Sigmoid colon (tissue), 7 donors: ENCODE measurements around the gene LIPG. TPM values are rescaled to one million over a fixed set of nuclear protein-coding genes. Genes with fewer than 3 reads are reported as not detected.

Experiments used
- DNase-seq: peaks from one replicate; pipeline ENCODE4 v3.0.0-alpha.2; 2019
- H3K27ac ChIP-seq, 4 donors: fragments of 200-600 bp; sonication (generic); one replicate each; pipeline ENCODE4 v1.5.1; 2016 to 2019; ENCODE audit warnings: mild to moderate bottlenecking in 1 of 4
- H3K27me3 ChIP-seq, 3 donors: fragments of 200-600 bp; sonication (generic); one replicate each; pipeline ENCODE4 v1.5.1; 2019; ENCODE audit warnings: mild to moderate bottlenecking in 1 of 3
- H3K36me3 ChIP-seq, 4 donors: fragments of 200-600 bp; sonication (generic); one replicate each; pipeline ENCODE4 v1.5.1; 2016 to 2019
- H3K4me1 ChIP-seq, 4 donors: fragments of 200-600 bp; sonication (generic); one replicate each; pipeline ENCODE4 v1.5.1; 2017 to 2019
- H3K4me3 ChIP-seq, 4 donors: fragments of 200-600 bp; sonication (generic); one replicate each; pipeline ENCODE4 v1.5.1; 2017 to 2019; ENCODE audit warnings: mild to moderate bottlenecking in 2 of 4, moderate library complexity in 1 of 4
- H3K9me3 ChIP-seq, 4 donors: fragments of 200-600 bp in 3 of 4; sonication (generic) in 3 of 4; one replicate each; pipeline versions ENCODE4 v1.5.1 to v1.6.1; 2013 to 2019
- EP300 ChIP-seq, 4 donors: sonication (generic); formaldehyde crosslinking; IDR thresholded peaks; one replicate each; pipeline ENCODE4 v1.6.1; 2017; ENCODE audit warnings: antibody characterized with exemption in 4 of 4
- POLR2A ChIP-seq, 2 donors: fragments of 450-650 bp; IDR thresholded peaks; one replicate each; pipeline ENCODE4 v1.6.1; 2016; ENCODE audit warnings: antibody characterized with exemption in 2 of 2, mild to moderate bottlenecking in 2 of 2, moderate library complexity in 2 of 2
- POLR2AphosphoS5 ChIP-seq, 4 donors: sonication (generic); formaldehyde crosslinking; IDR thresholded peaks; one replicate each; pipeline ENCODE4 v1.6.1; 2017; ENCODE audit warnings: antibody characterized with exemption in 4 of 4
- WGBS, 2 donors: extraction: QIAGEN DNeasy Blood & Tissue Kit; methylation state at CpG; one replicate each; pipeline ENCODE4 v1.1.7; 2013; 5-methylcytosine and 5-hydroxymethylcytosine counted together
- intact Hi-C: fragments of 100-400 bp; cut with DNase I; formaldehyde crosslinking; loops from one replicate; pipeline ENCODE4 v1.15.1; 2023
- polyA plus RNA-seq, 3 donors: library from polyadenylated mRNA; stranded (reverse); fragments of 200-250 nt; gene quantifications; one replicate each; pipeline ENCODE4 v1.2.3, GENCODE V29; 2013
- total RNA-seq, 4 donors: library from RNA; depleted of rRNA; stranded (reverse); fragments of >200 nt; gene quantifications; one replicate each; pipeline ENCODE4 v1.1.0, GENCODE V29; 2016
- TF ChIP-seq, protein P1 (sequence below), 4 experiments: fragments of 450-650 bp in 3 of 4; fragments of 200-600 bp in 1 of 4; IDR thresholded peaks; one replicate each; pipeline ENCODE4 v1.5.1; 2016 to 2019; ENCODE audit warnings: antibody characterized with exemption in 4 of 4, mild to moderate bottlenecking in 3 of 4, moderate library complexity in 2 of 4
- donor health status: healthy with polysubstance abuse.
- donor health status: Bipolar disorder and iron deficiency.
- donor health status: healthy.

Gene LIPG
- total and polyA plus RNA-seq, 7 donors = under 0.01 to 21.9 (median 2.4) TPM

DNA sequence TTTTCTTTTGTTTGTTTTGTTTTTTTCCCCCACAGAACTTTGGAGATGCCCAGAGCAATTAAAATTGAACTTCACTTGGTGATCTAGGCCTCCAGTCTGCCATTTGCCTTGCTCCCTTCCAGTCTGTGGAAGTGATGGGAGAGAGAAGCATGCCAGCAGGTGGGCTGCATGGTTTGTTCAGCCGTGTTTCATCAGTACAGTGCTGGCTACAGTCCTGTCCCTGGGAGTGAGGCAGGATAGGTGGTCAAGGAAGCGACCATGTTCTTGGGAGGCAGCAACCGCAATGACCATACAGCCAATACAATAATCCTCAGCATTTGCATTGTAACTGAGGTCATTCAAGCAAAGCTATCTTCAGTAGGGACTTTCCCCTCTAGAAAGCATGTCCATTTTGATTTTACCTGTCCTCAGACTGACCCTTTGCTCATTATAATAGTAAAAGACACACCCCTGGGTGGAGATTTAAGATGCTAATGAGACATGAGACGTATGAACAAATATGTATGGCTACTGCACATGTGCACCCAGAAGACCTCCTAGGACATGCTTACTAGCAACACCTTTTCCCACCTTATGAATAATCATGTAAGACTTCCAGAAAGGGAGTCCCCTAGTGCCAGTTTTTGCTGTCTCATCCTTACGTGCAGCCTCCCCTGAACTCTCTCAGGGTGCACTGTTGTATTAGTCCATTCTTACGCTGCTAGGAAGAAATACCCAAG lies 11.1 kb upstream of the LIPG start:
- Histone ChIP-seq H3K27ac (no peak overlapping the region), H3K4me1 (peaks cover 0 to 8% (median 0%) of the 10 kb centered on the region in 4 donors), H3K36me3 (no peaks in the 10 kb centered on the region), H3K27me3 (peaks cover 0 to 6% (median 0%) of the 10 kb centered on the region in 3 donors), H3K4me3 (no peak overlapping the region), H3K9me3 (no peaks in the 10 kb centered on the region)
- intact Hi-C loops = no loop called here
- no peak for DNase-seq
- 91 to 93% methylated on average over 6 of the region's 6 CpGs for WGBS, 2 donors
- no peak for TF ChIP-seq POLR2A (IDR thresholded peaks at IDR 0.05)
- TF ChIP-seq POLR2AphosphoS5 (IDR thresholded peaks at IDR 0.05) = no peak
- TF ChIP-seq EP300 (IDR thresholded peaks at IDR 0.05) = no peak
- TF ChIP-seq, protein P1, sequence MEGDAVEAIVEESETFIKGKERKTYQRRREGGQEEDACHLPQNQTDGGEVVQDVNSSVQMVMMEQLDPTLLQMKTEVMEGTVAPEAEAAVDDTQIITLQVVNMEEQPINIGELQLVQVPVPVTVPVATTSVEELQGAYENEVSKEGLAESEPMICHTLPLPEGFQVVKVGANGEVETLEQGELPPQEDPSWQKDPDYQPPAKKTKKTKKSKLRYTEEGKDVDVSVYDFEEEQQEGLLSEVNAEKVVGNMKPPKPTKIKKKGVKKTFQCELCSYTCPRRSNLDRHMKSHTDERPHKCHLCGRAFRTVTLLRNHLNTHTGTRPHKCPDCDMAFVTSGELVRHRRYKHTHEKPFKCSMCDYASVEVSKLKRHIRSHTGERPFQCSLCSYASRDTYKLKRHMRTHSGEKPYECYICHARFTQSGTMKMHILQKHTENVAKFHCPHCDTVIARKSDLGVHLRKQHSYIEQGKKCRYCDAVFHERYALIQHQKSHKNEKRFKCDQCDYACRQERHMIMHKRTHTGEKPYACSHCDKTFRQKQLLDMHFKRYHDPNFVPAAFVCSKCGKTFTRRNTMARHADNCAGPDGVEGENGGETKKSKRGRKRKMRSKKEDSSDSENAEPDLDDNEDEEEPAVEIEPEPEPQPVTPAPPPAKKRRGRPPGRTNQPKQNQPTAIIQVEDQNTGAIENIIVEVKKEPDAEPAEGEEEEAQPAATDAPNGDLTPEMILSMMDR (IDR thresholded peaks at IDR 0.05) = no peak

DNA sequence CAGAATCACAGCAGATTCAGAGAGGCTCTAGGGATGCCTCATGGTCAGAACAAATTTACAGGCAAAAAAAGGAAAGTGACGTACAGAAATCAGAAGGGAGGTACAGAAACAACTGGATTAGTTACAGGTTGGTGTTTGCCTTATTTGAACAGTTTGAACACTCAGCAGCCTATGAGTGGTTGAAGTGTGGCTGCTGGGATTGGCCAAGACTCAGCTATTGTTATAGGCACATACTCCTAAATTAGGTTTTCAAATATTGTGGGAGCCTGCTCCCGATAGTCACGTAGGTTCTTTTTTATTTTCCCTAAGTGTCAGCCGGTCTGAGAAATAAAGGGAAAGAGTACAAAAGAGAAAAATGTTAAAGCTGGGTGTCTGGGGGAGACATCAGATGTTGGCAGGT lies 8.9 kb upstream of the LIPG start:
- DNase-seq = no peak
- Histone ChIP-seq H3K4me1 (peaks cover 0 to 4% (median 0%) of the 10 kb centered on the region in 4 donors), H3K36me3 (no peaks in the 10 kb centered on the region), H3K9me3 (no peaks in the 10 kb centered on the region), H3K4me3 (no peak overlapping the region), H3K27ac (no peak overlapping the region), H3K27me3 (peaks cover 0 to 6% (median 0%) of the 10 kb centered on the region in 3 donors)
- WGBS, 2 donors = 92 to 95% methylated on average over 4 of the region's 4 CpGs
- intact Hi-C loops = no loop called here
- TF ChIP-seq, protein P1 (IDR thresholded peaks at IDR 0.05) = no peak
- no peak for TF ChIP-seq POLR2AphosphoS5 (IDR thresholded peaks at IDR 0.05)
- no peak for TF ChIP-seq POLR2A (IDR thresholded peaks at IDR 0.05)
- no peak for TF ChIP-seq EP300 (IDR thresholded peaks at IDR 0.05)

DNA sequence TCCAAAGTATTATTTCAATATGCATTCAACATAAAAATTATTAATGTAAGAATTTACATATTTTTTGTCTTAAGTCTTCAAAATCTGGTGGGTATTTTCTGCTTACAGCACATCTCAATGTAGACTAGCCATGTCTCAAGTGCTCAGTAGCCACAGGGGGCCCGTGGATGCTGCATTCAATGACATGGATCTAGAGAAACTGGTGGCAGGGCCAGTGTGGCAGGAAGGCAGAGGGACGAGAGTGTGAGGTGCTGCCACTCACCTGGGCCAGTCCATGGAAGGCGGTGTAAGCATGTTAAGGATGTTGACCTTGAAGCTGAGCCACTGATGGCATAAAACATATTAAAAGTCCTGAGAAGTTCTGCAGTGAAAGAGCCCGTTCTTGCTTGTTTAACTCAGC lies 6.2 kb upstream of the LIPG start:
- TF ChIP-seq POLR2AphosphoS5 (IDR thresholded peaks at IDR 0.05) (no peak), POLR2A (IDR thresholded peaks at IDR 0.05) (no peak), EP300 (IDR thresholded peaks at IDR 0.05) (no peak)
- TF ChIP-seq, protein P1 (IDR thresholded peaks at IDR 0.05) = no peak
- 89% methylated on average over 4 of the region's 4 CpGs for WGBS, 2 donors
- no peak overlapping the region for H3K27ac ChIP-seq
- H3K9me3 ChIP-seq = no peaks in the 10 kb centered on the region
- intact Hi-C loops = loop anchor here (5.0 kb wide), 1 partner anchor 302 kb away; no protein-coding TSS in a partner anchor
- H3K4me3 ChIP-seq = no peak overlapping the region
- DNase-seq = no peak
- H3K36me3 ChIP-seq = no peaks in the 10 kb centered on the region
- H3K27me3 ChIP-seq = peaks cover 0 to 20% (median 12%) of the 10 kb centered on the region in 3 donors
- peaks cover 0 to 4% (median 3%) of the 10 kb centered on the region in 4 donors for H3K4me1 ChIP-seq

DNA sequence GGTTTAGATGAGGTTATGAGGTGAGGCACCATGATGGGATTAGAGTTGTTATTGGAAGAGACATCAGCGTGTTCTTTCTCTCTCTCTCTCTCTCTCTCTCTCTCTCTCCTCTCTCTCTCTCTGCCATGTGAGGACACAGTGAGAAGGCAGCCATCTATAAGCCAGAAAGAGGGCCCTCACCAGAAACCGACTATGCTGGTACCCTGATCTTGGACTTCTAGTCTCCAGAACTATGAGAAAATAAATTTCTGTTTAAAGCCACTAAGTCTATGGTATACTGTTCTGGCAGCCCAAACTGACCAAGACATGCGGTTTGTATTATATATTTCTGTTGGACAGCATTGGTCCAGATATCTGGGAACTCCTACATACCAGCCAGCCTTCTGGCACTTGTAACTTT lies 3.5 kb upstream of the LIPG start:
- intact Hi-C loops = loop anchor here (5.0 kb wide), 1 partner anchor 299 kb away; no protein-coding TSS in a partner anchor
- H3K4me1 ChIP-seq = peaks cover 0 to 31% (median 30%) of the 10 kb centered on the region in 4 donors
- TF ChIP-seq EP300 (IDR thresholded peaks at IDR 0.05) (no peak), POLR2AphosphoS5 (IDR thresholded peaks at IDR 0.05) (no peak), POLR2A (IDR thresholded peaks at IDR 0.05) (no peak)
- TF ChIP-seq, protein P1 (IDR thresholded peaks at IDR 0.05) = no peak
- H3K9me3 ChIP-seq = no peaks in the 10 kb centered on the region
- H3K4me3 ChIP-seq = no peak overlapping the region
- no peak for DNase-seq
- H3K36me3 ChIP-seq = no peaks in the 10 kb centered on the region
- WGBS, 2 donors = 81 to 90% methylated on average over 3 of the region's 3 CpGs
- no peak overlapping the region for H3K27ac ChIP-seq
- peaks cover 0 to 47% (median 22%) of the 10 kb centered on the region in 3 donors for H3K27me3 ChIP-seq
